HFF-Myc (cell line): ENCODE measurements around the gene APOBEC3B.

ENCODE experiments used
- DNase-seq: peaks from one replicate; pipeline ENCODE4 v3.0.0-alpha.2; 2011; ENCODE audit warnings: low read depth; ENCODE audit errors: extremely low read depth
- H3K4me3 ChIP-seq: replicated peaks from 2 replicates; pipeline ENCODE4 v1.5.1; 2011; ENCODE audit warnings: low read depth, mild to moderate bottlenecking, control low read depth, low read length
- CTCF ChIP-seq: IDR thresholded peaks from 2 replicates; pipeline ENCODE4 v1.5.1; 2012; ENCODE audit warnings: mild to moderate bottlenecking, low read depth, low read length, control low read depth; ENCODE audit errors: missing control alignments

The APOBEC3B gene

GRCh38 chr22:38938221-38938620 is 43.9 kb upstream of the APOBEC3B start:
- no peak overlapping the region for H3K4me3 ChIP-seq
- DNase-seq = no peak
- TF ChIP-seq CTCF = no peak

- H3K4me3 ChIP-seq = no peak overlapping the region
- DNase-seq = no peak
- no peak for TF ChIP-seq CTCF
Measured at GRCh38 chr22:38938925-38939324, 43.2 kb upstream of the APOBEC3B start.

GRCh38 chr22:38940811-38941384 is 41.2 kb upstream of the APOBEC3B start:
- DNase-seq = no peak
- H3K4me3 ChIP-seq = no peak overlapping the region
- TF ChIP-seq CTCF = no peak

GRCh38 chr22:38941488-38941987 is 40.6 kb upstream of the APOBEC3B start:
- no peak overlapping the region for H3K4me3 ChIP-seq
- DNase-seq = no peak
- no peak for TF ChIP-seq CTCF

GRCh38 chr22:38942702-38943101 is 39.4 kb upstream of the APOBEC3B start:
- TF ChIP-seq CTCF = no peak
- no peak for DNase-seq
- H3K4me3 ChIP-seq = no peak overlapping the region

GRCh38 chr22:38943201-38943600 is 38.9 kb upstream of the APOBEC3B start:
- DNase-seq = no peak
- no peak for TF ChIP-seq CTCF
- H3K4me3 ChIP-seq = no peak overlapping the region

GRCh38 chr22:38943882-38944281 is 38.3 kb upstream of the APOBEC3B start:
- no peak for DNase-seq
- TF ChIP-seq CTCF = no peak

More at GRCh38 chr22:38943882-38944281, 38.3 kb upstream of the APOBEC3B start:
- no peak overlapping the region for H3K4me3 ChIP-seq
